ENCODE measurements around the gene SFXN1.
A peak's percentile ranks its signal among the peaks of the same experiment; 100 is the strongest.
"Not testable (repeated sequence)": the region's sequence is repeated elsewhere in the genome, so short reads cannot be mapped to it uniquely, and the experiment has no call there.

Gene SFXN1

GRCh38 chr5:175478384-175479124, at the start of gene SFXN1:
TSS of gene SFXN1 (plus strand) at chr5:175478560. CDS start at chr5:175492104, 13,544 bp downstream.
- peak; percentile 86 for DNase-seq

GRCh38 chr5:175434800-175435199, 43.6 kb upstream of the SFXN1 start:
- DNase-seq = no peak

- DNase-seq = peak; percentile 67
Observed at GRCh38 chr5:175436359-175436758, 42.0 kb upstream of the SFXN1 start.

- DNase-seq = no peak
Observed at GRCh38 chr5:175438234-175438857, 40.0 kb upstream of the SFXN1 start.

- DNase-seq = no peak
Observed at GRCh38 chr5:175443514-175444059, 34.8 kb upstream of the SFXN1 start.

GRCh38 chr5:175444060-175444904, 34.1 kb upstream of the SFXN1 start, which contains the start of gene DRD1:
TSS of gene DRD1 (minus strand) at chr5:175444182. CDS start at chr5:175443099, 1,083 bp downstream.
- peak; percentile 76 for DNase-seq

GRCh38 chr5:175444905-175445456, 33.4 kb upstream of the SFXN1 start:
- no peak for DNase-seq

- DNase-seq = not testable (repeated sequence)
Observed at GRCh38 chr5:175446378-175446777, 32.0 kb upstream of the SFXN1 start.

GRCh38 chr5:175447571-175447970, 30.8 kb upstream of the SFXN1 start:
- DNase-seq = no peak

- DNase-seq = no peak
Observed at GRCh38 chr5:175448276-175448675, 30.1 kb upstream of the SFXN1 start.

GRCh38 chr5:175452166-175452565, 26.2 kb upstream of the SFXN1 start:
- no peak for DNase-seq

- not testable (repeated sequence) for DNase-seq
Observed at GRCh38 chr5:175454338-175454737, 24.0 kb upstream of the SFXN1 start.

- DNase-seq = no peak
Observed at GRCh38 chr5:175456105-175456742, 22.1 kb upstream of the SFXN1 start.

GRCh38 chr5:175457466-175457865, 20.9 kb upstream of the SFXN1 start:
- DNase-seq = no peak

GRCh38 chr5:175460126-175460525, 18.2 kb upstream of the SFXN1 start:
- no peak for DNase-seq

- DNase-seq = no peak
Observed at GRCh38 chr5:175460552-175460951, 17.8 kb upstream of the SFXN1 start.

GRCh38 chr5:175461370-175461769, 17.0 kb upstream of the SFXN1 start:
- peak; percentile 30 for DNase-seq

GRCh38 chr5:175463641-175464040, 14.7 kb upstream of the SFXN1 start:
- peak; percentile 41 for DNase-seq

GRCh38 chr5:175464074-175464941, 14.1 kb upstream of the SFXN1 start:
- DNase-seq = peak; percentile 83

GRCh38 chr5:175464942-175465233, 13.5 kb upstream of the SFXN1 start:
- no peak for DNase-seq

GRCh38 chr5:175465282-175465681, 13.1 kb upstream of the SFXN1 start:
- DNase-seq = peak; percentile 0

Measured in islet precursor cell (in vitro differentiated cells).